NCI-H748 (cell line): ENCODE data around the gene ANO10.
A peak's percentile ranks its signal among the peaks of the same experiment; 100 is the strongest.

Experiments used
- DNase-seq: peaks from one replicate; lab custom pipeline; 2025; ENCODE audit not compliant: unreplicated experiment; lab: John Stamatoyannopoulos, UW

The ANO10 gene

GRCh38 chr3:43582866-43583265, 38.9 kb downstream of the ANO10 start:
- DNase-seq, result no peak

- no peak for DNase-seq
These were observed 40.5 kb downstream of the ANO10 start for GRCh38 chr3:43581343-43581742.

- no peak for DNase-seq
These were observed 41.6 kb downstream of the ANO10 start for GRCh38 chr3:43580181-43580580.

- DNase-seq, result no peak
These were observed 48.2 kb downstream of the ANO10 start for GRCh38 chr3:43573576-43573975.

- DNase-seq, result peak; percentile 41
These were observed 56.0 kb downstream of the ANO10 start for GRCh38 chr3:43565661-43566341.

GRCh38 chr3:43559961-43560360, 61.9 kb downstream of the ANO10 start:
- no peak for DNase-seq

DNA sequence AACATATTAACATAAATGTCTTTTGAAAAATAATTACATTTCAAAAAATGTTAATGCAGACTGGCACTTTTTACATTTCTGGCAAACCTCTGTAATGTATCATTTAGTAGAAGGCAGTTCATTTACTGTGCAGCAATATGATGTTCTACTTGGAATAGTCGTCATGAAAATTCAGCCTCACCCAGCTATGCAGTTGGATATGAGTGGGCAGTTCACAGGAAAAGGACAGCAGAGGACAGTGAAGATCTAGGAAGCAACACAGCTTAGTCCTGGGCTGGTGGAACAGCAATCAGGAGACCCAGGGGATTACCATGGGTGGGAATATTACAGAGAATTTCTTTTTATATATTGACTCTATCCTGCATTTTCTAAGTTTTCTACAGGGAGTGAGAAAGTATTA, 63.6 kb downstream of the ANO10 start:
- no peak for DNase-seq

- no peak for DNase-seq
These were observed 72.1 kb downstream of the ANO10 start for GRCh38 chr3:43549626-43550290.

- peak; percentile 57 for DNase-seq
These were observed 77.5 kb downstream of the ANO10 start for GRCh38 chr3:43544277-43544676.

DNA sequence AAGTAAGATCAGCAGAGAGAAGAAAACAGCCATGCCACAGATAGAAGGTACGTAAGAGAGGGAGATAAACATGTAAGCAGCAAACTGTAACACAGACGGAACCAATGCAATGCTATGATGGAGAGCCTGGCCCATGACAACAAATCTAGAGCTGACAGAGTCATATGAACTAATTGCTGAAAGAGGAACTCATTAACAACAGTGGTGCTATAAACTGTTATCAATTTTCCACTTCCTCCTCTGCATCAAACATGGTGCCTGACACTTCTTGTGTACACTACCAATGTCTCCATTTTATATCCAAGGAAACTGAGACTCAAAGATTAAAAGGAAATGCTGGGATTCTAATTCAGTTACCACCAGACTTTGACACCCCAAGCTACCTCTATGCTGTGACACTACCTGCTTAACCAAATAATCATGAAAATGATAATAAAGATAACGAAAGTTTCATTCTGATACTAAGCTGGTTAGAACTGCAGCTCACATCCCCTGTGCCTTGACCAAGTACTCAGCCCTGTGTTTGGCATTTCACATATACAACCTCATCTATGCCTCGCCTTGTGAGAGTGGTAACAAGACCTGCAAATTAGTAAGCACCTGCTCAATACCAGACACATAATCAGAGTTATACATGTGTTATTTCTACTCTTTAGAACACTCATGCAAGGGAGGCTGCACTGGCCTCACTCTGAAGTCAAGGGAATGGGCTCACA, 79.3 kb downstream of the ANO10 start:
- no peak for DNase-seq

- no peak for DNase-seq
These were observed 81.2 kb downstream of the ANO10 start for GRCh38 chr3:43540624-43541023.

GRCh38 chr3:43539321-43539720, 82.5 kb downstream of the ANO10 start:
- DNase-seq, result no peak

- DNase-seq, result no peak
These were observed 84.6 kb downstream of the ANO10 start for GRCh38 chr3:43537225-43537624.

DNA sequence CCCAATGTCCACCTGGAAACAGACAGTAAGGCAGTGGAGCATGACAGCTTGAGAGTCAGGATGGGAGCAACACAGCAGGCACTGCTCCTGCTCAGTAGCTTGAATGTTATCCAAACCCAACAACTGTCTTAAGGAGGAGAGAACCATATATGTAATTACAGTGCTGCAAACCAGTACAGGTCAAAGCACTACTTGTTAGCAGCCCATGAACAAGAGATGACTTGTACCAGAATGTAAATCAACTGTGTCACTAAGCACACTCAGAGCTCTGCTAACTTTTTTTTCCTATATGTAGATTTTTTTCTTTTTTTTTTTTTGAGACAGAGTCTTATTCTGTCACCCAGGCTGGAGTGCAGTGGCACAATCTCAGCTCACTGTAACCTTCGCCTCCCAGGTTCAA, 87.1 kb downstream of the ANO10 start:
- no peak for DNase-seq

DNA sequence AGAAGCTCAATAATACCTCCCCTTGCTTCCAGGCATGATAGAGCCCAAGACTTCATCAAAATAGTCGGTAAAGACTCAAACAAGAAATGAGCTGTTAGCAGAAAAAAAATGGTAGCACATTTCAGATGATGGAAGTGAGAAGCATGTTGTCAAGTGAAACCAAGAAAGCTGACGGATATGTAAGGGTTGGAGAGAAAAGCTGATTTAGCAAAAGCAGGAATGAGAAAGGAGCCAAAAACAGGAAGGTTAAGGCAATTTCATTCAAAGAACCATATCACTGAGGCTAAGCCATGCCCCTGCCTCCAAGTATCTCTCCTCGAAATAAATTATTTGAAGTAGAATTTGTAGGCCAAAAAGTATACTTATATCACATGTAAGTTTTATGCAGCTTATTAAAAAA, 88.8 kb downstream of the ANO10 start:
- DNase-seq, result no peak

DNA sequence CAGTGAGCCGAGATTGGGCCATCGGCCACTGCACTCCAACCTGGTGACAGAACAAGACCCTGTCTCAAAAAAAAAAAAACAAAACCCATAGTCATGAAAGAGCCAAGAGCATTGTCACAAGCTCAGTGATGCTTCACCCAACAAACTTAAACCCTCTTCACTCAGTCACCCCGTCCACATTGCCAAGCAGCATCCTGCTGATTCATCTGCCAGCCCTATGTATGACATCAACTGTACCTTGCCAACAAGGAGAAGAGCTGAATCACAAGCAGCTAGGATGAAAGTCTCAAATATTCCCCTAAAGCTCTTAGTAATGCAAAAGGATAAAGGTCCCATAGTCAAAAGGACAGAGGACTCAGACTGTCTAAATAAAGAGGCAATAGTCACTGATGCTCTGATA, 90.0 kb downstream of the ANO10 start:
- DNase-seq, result no peak

GRCh38 chr3:43528498-43529099, 93.2 kb downstream of the ANO10 start:
- no peak for DNase-seq

GRCh38 chr3:43526956-43527355, 94.9 kb downstream of the ANO10 start:
- DNase-seq, result no peak

GRCh38 chr3:43525941-43526607, 95.7 kb downstream of the ANO10 start:
- no peak for DNase-seq

DNA sequence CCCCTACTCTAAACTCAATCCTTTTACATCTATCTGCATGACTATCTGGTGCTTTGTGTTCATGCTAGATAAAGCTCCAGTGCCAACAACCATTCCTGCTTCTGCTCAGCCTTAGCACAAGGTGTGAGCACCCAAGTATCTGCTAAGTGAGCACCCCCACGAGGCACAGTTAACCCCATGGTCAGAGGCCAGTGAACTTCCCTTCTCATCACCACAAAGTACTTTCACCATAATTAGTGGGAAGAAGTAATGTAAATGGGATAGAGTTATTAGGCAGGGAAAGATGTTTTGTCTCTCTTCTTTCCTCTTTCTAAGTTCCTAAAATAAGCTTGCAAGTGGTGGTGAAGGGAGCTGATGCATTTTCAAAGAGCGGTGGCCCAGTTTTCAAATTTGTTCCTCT, 96.4 kb downstream of the ANO10 start:
- DNase-seq, result no peak

DNA sequence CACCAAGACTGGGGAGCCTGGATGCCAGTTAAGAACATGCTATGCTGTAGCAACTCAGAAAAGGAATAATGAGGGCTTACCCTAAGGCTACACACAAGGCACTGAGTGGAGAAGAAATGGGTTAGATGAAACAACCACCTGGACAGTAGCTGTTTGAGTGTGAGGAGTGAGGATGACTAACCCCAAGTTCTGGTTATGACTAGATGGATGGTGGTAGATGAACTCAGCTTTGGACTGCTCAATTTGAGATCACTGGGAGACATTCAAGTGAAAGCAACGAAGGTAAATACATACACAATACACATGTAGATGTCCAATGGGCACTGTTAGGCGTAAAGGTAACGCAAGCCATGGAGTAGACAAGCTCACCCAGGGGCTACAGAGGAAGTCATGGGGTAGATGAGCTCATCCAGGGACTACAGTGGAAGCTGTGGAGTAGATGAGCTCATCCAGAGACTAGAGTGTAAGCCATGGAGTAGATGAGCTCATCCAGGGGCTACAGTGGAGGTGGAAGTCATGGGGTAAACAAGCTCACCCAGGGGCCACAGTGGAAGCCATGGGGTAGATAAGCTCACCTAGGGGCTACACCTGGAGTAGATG, 98.3 kb downstream of the ANO10 start:
- no peak for DNase-seq
